ENCODE results near the gene FBXO36. TPM values are rescaled to one million over a fixed set of nuclear protein-coding genes. Genes with fewer than 3 reads are reported as not detected.
"Not testable (repeated sequence)": the region's sequence is repeated elsewhere in the genome, so short reads cannot be mapped to it uniquely, and the experiment has no call there.

Gene FBXO36
- total RNA-seq, 2 experiments from 2014 or later: 0.82 to 1.1 TPM

DNA sequence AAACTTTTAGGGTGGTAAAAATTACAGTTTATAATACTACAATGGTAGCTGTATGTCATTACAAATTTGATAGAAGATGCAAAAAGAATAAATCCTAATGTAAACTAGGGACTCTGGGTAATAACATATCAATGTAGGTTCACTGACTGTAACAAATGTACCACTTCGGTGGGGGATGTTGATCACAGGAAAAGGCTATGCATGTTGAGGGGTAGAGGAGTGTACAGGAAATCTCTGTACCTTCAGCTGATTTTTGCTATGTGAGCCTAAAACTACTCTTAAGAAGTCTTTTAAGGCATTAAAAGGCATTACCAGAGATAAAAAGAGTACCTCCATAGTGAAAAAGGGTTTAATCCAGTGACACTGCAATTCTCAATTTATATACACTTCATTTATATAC is 25.4 kb upstream of the FBXO36 start:
- DNase-seq: no peak
- Mint-ChIP-seq H3K36me3 (ENCODE audit: low read depth) (peaks cover 27% of the 10 kb centered on the region), H3K4me3 (no peak overlapping the region), H3K27ac (no peak overlapping the region), H3K27me3 (no peaks in the 10 kb centered on the region), H3K4me1 (peaks cover 31% of the 10 kb centered on the region), H3K9me3 (no peaks in the 10 kb centered on the region)
- ChIA-PET CTCF (interaction anchor here (0.7 to 1.1 kb wide), 3 partner anchors 12 to 23 kb away, joined by 3 read pairs; no protein-coding TSS in a partner anchor), POLR2A (no interaction called here)

DNA sequence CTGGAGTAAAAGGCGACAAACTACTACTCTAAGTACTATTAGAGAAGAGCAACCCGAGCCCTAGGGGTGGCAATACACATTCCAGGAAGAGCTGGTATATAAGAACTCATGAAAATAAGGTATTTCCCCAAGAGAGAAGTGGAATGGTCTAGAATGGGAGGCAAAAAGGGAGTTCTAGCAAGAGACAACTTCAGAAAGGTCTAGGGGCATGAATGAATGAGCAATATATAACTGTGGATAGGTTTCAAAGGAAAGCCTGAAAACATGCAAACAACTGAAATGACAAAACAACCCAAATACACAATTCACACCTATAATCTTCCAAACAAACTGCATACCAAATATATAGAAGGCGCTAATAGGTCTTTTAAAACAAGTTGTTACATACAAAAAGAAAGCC is 22.7 kb upstream of the FBXO36 start:
- peaks cover 28% of the 10 kb centered on the region for H3K36me3 Mint-ChIP-seq (ENCODE audit: low read depth)
- DNase-seq: no peak
- H3K4me3 Mint-ChIP-seq: no peak overlapping the region
- H3K9me3 Mint-ChIP-seq: no peaks in the 10 kb centered on the region
- POLR2A ChIA-PET: no interaction called here
- peaks cover 25% of the 10 kb centered on the region for H3K4me1 Mint-ChIP-seq
- no peak overlapping the region for H3K27ac Mint-ChIP-seq
- CTCF ChIA-PET: interaction anchor here (1.9 kb wide), 1 partner anchor 11 kb away, joined by 7 read pairs; no protein-coding TSS in a partner anchor
- no peaks in the 10 kb centered on the region for H3K27me3 Mint-ChIP-seq

DNA sequence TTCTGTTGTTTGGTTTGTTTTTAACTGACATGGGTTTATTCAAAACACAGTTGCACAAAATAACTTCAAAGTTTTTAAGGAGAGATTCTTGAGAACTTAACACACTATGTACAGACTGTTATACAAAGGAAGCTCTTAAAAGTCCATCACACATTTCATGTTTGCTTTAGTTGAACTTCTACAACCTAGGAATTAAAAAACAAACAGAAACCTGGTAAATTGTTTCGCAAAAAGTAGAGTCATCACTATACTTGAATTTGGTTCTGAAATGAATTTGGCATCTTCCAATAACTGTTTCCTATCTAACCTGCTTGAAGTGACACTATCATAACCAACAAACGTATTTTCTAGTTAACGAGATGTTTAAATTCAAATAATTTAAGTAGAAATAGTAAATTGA is 22.3 kb upstream of the FBXO36 start:
- POLR2A ChIA-PET: no interaction called here
- H3K27me3 Mint-ChIP-seq: no peaks in the 10 kb centered on the region
- H3K27ac Mint-ChIP-seq: no peak overlapping the region
- CTCF ChIA-PET: interaction anchor here (1.9 kb wide), 1 partner anchor 11 kb away, joined by 7 read pairs; no protein-coding TSS in a partner anchor
- H3K4me1 Mint-ChIP-seq: peaks cover 25% of the 10 kb centered on the region
- no peak for DNase-seq
- no peak overlapping the region for H3K4me3 Mint-ChIP-seq
- peaks cover 29% of the 10 kb centered on the region for H3K36me3 Mint-ChIP-seq (ENCODE audit: low read depth)
- no peaks in the 10 kb centered on the region for H3K9me3 Mint-ChIP-seq

DNA sequence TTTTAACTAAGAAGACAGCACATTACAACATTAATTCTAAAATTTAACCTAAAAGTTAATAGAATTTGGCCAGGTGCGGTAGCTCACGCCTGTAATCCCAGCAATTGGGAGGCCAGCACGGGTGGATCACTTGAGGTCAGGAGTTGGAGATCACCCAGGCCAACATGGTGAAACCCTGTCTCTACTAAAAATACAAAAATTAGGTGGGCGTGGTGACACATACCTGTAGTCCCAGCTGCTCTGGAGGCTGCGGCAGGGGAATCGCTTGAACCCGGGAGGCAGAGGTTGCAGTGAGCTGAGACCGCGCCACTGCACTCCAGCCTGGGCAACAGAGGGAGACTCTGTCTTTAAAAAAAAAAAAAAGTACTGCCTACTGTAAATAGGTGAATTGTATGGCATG is 21.8 kb upstream of the FBXO36 start:
- Mint-ChIP-seq H3K36me3 (ENCODE audit: low read depth) (peaks cover 33% of the 10 kb centered on the region), H3K4me1 (peaks cover 30% of the 10 kb centered on the region)
- H3K27ac Mint-ChIP-seq, H3K9me3 Mint-ChIP-seq, DNase-seq, POLR2A ChIA-PET, H3K4me3 Mint-ChIP-seq, H3K27me3 Mint-ChIP-seq: not testable (repeated sequence)
- CTCF ChIA-PET: interaction anchor here (1.0 to 1.9 kb wide), 2 partner anchors 10 to 28 kb away, joined by 3 to 7 read pairs; no protein-coding TSS in a partner anchor

DNA sequence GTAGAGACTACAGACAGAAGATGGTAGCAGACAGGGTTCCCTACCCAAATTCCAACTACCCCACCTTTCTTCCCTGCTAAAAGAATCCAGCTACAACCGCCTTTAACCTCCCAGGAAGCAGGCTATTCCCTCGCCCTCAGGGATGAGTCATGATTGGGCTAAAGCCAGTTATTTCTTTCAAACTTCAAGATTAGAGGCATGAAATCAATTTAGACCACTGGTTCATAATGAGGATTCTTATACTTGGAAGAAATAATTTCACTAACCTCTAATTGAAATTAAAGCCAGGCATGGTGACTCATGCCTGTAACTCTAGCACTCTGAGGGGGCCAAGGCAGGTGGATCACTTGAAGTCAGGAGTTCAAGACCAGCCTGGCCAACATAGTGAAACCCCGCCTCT is 20.5 kb upstream of the FBXO36 start:
- Mint-ChIP-seq H3K27ac (no peak overlapping the region), H3K9me3 (no peaks in the 10 kb centered on the region), H3K36me3 (ENCODE audit: low read depth) (peaks cover 35% of the 10 kb centered on the region), H3K4me3 (no peak overlapping the region), H3K27me3 (no peaks in the 10 kb centered on the region), H3K4me1 (peaks cover 28% of the 10 kb centered on the region)
- no peak for DNase-seq
- ChIA-PET POLR2A (no interaction called here), CTCF (interaction anchor here (0.6 to 1.3 kb wide), 3 partner anchors 10 to 259 kb away, joined by 3 to 5 read pairs (median 3); partner anchors contain the start of gene TRIP12)

DNA sequence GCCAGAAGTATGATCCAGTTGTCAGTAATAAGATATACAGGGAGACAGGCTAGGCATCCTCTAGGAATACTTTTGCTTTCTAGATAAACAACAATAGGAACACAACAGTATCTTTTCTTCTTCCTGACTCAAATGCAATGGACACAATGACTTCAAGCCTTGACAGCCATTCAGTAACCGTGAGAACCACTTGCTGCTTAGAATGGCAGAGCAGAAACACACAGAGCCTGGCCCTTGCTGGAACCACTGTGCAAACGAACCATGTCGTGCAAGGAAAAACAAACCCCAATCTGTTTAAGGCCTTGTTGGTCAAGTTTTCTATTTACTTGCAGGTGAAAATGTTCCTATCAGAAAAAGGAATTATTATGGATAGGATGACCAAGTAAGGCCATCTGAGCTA is 19.3 kb upstream of the FBXO36 start:
- no peak for DNase-seq
- no peaks in the 10 kb centered on the region for H3K9me3 Mint-ChIP-seq
- H3K36me3 Mint-ChIP-seq (ENCODE audit: low read depth): peaks cover 39% of the 10 kb centered on the region
- H3K4me1 Mint-ChIP-seq: peaks cover 21% of the 10 kb centered on the region
- ChIA-PET CTCF (interaction anchor here (1.3 kb wide), 1 partner anchor 8 kb away, joined by 5 read pairs; no protein-coding TSS in a partner anchor), POLR2A (no interaction called here)
- H3K27me3 Mint-ChIP-seq: no peaks in the 10 kb centered on the region
- no peak overlapping the region for H3K4me3 Mint-ChIP-seq
- H3K27ac Mint-ChIP-seq: peak overlapping the region; percentile 61

DNA sequence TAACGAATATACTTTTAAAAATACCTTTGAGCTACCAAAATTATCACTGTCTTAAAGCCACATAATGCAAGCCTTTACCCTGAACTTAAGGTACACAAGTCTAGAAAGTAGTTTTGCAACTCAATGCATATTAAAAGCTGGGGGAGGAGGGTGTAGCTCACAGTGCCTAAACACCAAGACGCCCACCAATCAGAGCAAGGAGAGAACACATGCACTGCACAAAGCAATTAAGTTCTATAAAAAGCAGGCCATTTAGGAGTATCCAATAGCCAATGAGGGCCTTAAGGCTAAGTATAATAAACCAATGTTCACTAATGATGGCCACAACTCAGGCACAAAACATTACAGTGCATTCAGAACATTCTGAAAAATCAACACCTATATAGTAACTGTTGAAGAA is 16.7 kb upstream of the FBXO36 start:
- Mint-ChIP-seq H3K9me3 (no peaks in the 10 kb centered on the region), H3K27ac (peak overlapping the region; percentile 46), H3K4me3 (no peak overlapping the region), H3K36me3 (ENCODE audit: low read depth) (peaks cover 35% of the 10 kb centered on the region), H3K4me1 (peaks cover 24% of the 10 kb centered on the region), H3K27me3 (no peaks in the 10 kb centered on the region)
- POLR2A ChIA-PET: no interaction called here
- DNase-seq: no peak
- CTCF ChIA-PET: interaction anchor here (0.6 kb wide), 1 partner anchor 49 kb away, joined by 3 read pairs; no protein-coding TSS in a partner anchor

DNA sequence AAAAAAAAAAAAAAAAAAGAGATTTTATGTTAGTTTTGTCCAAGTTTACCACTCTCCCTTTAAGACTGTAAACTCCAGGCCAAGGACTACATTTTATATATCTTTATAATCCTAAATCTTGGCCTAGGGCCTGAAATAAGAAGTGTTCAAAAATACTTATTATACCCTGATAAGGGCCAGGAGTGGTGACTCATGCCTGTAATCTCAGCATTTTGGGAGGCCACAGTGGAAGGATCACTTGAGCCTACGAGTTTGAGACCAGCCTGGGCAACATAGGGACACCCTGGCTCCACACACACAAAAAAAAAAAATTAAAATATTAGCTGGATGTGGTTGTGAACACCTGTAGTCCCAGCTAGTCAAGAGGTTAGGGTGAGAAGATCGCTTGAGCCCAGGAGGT is 13.2 kb upstream of the FBXO36 start:
- Mint-ChIP-seq H3K36me3 (ENCODE audit: low read depth) (peaks cover 26% of the 10 kb centered on the region), H3K9me3 (no peaks in the 10 kb centered on the region), H3K4me1 (peaks cover 43% of the 10 kb centered on the region), H3K27ac (no peak overlapping the region), H3K27me3 (no peaks in the 10 kb centered on the region), H3K4me3 (no peak overlapping the region)
- POLR2A ChIA-PET: no interaction called here
- CTCF ChIA-PET: interaction anchor here (0.6 to 0.9 kb wide), 2 partner anchors 111 to 157 kb away, joined by 3 read pairs; no protein-coding TSS in a partner anchor
- DNase-seq: no peak

DNA sequence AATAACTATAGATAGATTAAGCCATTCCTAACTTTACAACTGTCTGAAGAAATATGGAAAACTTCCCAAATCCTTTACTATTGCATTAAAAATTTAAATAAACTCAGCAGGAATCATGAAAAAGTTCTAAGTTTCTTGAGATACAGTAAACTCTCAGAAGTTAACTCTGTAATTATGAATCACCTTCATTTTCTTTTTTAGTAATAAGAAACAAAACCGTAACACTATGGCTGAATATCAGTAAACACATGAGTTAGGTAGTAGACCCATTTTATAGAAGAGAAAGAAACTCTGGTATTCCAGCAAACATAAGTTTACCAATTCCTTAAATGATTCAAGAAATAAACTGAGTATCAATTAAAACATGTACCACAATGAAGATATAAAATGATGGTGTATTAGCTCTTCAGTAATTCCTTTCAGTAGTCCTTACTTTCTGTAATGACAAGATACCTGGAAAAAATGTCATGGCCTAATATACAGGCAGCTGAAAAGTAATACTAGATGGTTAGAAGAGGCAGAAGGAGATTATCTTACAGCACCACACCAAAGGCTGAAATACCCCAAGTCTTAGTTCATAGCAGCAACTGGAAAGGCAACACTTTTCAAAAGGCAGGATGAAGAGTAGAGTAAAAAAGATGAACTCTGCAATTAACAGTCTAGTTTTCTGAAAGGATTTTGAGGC is 12.0 kb upstream of the FBXO36 start:
- H3K27ac Mint-ChIP-seq: peak overlapping the region; percentile 55
- ChIA-PET POLR2A (no interaction called here), CTCF (interaction anchor here (1.9 kb wide), 1 partner anchor 11 kb away, joined by 7 read pairs; no protein-coding TSS in a partner anchor)
- H3K27me3 Mint-ChIP-seq: no peaks in the 10 kb centered on the region
- no peaks in the 10 kb centered on the region for H3K9me3 Mint-ChIP-seq
- H3K36me3 Mint-ChIP-seq (ENCODE audit: low read depth): peaks cover 23% of the 10 kb centered on the region
- peaks cover 45% of the 10 kb centered on the region for H3K4me1 Mint-ChIP-seq
- no peak overlapping the region for H3K4me3 Mint-ChIP-seq
- no peak for DNase-seq

DNA sequence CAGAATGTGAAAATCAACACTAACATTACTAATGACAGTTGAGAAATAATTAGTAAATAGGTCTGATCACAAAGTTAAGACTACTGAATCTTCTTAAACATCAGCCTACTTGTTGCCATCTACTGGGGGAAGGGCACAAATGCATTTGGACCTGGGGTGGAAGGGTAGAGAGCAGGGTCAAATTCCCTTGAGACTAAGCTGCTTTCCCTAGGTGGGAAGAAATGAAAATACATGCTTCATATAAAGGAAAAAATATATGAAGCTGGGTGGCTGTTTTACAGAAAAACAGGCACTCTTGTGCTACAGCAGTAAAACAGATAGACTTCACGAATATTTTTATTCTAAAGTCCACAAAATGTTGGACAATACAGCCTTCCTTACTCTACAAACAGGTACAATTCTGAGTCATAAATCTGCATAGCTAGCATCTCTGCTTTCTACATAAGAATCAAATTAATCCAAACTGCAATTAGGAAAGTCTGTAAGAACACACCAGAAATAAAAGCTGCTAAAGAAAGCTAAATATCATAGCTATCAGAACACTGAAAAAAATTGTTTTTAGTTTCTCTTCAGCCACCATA is 11.4 kb upstream of the FBXO36 start:
- no peaks in the 10 kb centered on the region for H3K27me3 Mint-ChIP-seq
- H3K9me3 Mint-ChIP-seq: no peaks in the 10 kb centered on the region
- H3K36me3 Mint-ChIP-seq (ENCODE audit: low read depth): peaks cover 21% of the 10 kb centered on the region
- peaks cover 45% of the 10 kb centered on the region for H3K4me1 Mint-ChIP-seq
- ChIA-PET POLR2A (no interaction called here), CTCF (interaction anchor here (0.8 to 1.9 kb wide), 4 partner anchors 9 to 110 kb away, joined by 3 to 7 read pairs (median 4); partner anchors contain the start of gene TRIP12)
- peak; percentile 21 for DNase-seq
- peak overlapping the region; percentile 55 for H3K27ac Mint-ChIP-seq
- H3K4me3 Mint-ChIP-seq: no peak overlapping the region

DNA sequence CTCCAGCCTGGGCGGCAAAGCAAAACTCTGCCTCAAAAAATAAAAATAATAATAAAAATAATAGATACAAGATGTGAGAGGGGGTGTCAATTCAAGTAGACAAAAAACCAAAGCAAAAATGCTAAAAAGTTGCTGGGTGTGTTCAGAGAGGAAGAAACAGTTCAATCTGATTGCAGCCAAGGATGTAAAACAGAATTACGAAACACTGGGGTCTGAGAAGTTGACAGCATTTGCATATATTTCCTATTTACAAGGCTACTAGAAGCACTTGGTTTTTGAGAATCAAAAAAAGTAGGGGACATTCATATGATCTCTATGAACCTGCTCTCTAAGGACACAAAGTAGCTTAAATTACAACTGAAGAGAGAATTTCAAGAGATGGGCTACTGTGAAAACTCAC is 8.1 kb upstream of the FBXO36 start:
- no peaks in the 10 kb centered on the region for H3K27me3 Mint-ChIP-seq
- peaks cover 62% of the 10 kb centered on the region for H3K4me1 Mint-ChIP-seq
- ChIA-PET CTCF (interaction anchor here (1.2 kb wide), 1 partner anchor 79 kb away, joined by 3 read pairs; no protein-coding TSS in a partner anchor), POLR2A (no interaction called here)
- no peak overlapping the region for H3K27ac Mint-ChIP-seq
- no peak overlapping the region for H3K4me3 Mint-ChIP-seq
- DNase-seq: no peak
- peaks cover 35% of the 10 kb centered on the region for H3K36me3 Mint-ChIP-seq (ENCODE audit: low read depth)
- H3K9me3 Mint-ChIP-seq: no peaks in the 10 kb centered on the region

DNA sequence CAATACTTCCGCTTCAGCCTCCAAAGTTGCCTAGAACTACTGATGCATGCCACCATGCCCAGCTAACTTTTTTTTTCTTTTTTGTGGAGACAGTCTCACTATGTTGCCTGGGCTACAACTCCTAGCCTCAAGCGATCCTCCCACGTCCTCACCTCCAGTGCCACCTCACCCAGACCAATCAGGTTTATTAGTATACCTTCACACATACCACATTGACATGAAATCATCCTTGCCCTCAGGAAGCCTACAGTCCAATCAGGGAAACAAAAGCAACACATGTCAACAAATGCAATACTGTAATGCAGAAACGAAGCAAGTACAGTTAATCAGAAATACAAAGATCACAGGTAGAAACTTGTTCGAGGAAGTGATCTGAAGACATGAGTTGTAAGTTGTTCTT is 4.5 kb upstream of the FBXO36 start:
- H3K4me3 Mint-ChIP-seq: no peak overlapping the region
- no peaks in the 10 kb centered on the region for H3K27me3 Mint-ChIP-seq
- H3K9me3 Mint-ChIP-seq: no peaks in the 10 kb centered on the region
- no peak for DNase-seq
- POLR2A ChIA-PET: no interaction called here
- no peak overlapping the region for H3K27ac Mint-ChIP-seq
- peaks cover 53% of the 10 kb centered on the region for H3K36me3 Mint-ChIP-seq (ENCODE audit: low read depth)
- H3K4me1 Mint-ChIP-seq: peaks cover 54% of the 10 kb centered on the region
- CTCF ChIA-PET: no interaction called here

DNA sequence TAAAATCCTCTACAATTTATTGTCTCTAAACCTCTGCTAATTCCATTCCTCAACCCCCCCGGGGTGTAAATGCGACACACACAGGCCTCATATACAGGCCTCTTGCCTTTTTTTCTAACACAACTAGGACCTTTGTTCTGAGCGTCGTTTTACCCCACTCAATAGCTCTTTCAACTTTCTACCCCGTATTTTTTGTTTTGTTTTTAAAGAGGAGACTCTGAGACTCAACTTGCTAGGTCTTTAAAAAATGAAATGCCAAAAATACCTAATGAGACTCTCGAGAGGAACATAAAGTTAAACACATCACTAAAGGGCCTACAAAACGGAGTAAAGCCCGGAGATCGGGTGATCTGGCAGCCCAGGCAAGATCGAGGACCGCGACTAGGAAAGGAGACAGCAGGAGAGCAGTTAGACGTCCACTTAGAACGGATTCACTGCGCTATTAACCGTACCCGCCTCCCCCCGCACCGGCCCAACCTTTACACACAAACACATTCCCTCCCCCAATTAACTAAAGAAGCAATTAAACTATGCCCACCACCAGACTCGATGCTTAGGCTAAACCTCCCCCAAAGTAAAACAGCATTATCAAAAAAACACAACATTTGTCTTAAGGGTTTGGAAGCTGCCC is 2.2 kb upstream of the FBXO36 start:
- H3K27ac Mint-ChIP-seq: peak overlapping the region; percentile 98
- H3K9me3 Mint-ChIP-seq: no peaks in the 10 kb centered on the region
- POLR2A ChIA-PET: no interaction called here
- peak overlapping the region; percentile 99 for H3K4me3 Mint-ChIP-seq
- peaks cover 43% of the 10 kb centered on the region for H3K36me3 Mint-ChIP-seq (ENCODE audit: low read depth)
- H3K4me1 Mint-ChIP-seq: peaks cover 50% of the 10 kb centered on the region
- CTCF ChIA-PET: interaction anchor here (0.9 kb wide), 1 partner anchor 24 kb away, joined by 3 read pairs; no protein-coding TSS in a partner anchor
- DNase-seq: peak; percentile 31
- no peaks in the 10 kb centered on the region for H3K27me3 Mint-ChIP-seq
